Hepatocyte (in vitro differentiated cells): Measurements from ENCODE around the gene SLC52A1. TPM values are rescaled to one million over a fixed set of nuclear protein-coding genes. Genes with fewer than 3 reads are reported as not detected.

Experiments used
- DNase-seq: peaks from one replicate; pipeline ENCODE4 v3.0.0-alpha.2; 2016; ENCODE audit warnings: low spot score
- H2AFZ ChIP-seq: fragments of 200-600 bp; sonication (generic); 2 replicates; pipeline ENCODE4 v1.6.0; 2016; ENCODE audit warnings: antibody characterized with exemption, mild to moderate bottlenecking
- H3K27ac ChIP-seq: fragments of 200-600 bp; sonication (generic); 2 replicates; pipeline ENCODE4 v1.5.1; 2016; ENCODE audit warnings: mild to moderate bottlenecking
- H3K27me3 ChIP-seq: fragments of 200-600 bp; sonication (generic); 2 replicates; pipeline ENCODE4 v1.6.1; 2016
- H3K36me3 ChIP-seq: fragments of 200-600 bp; sonication (generic); replicated peaks from 2 replicates; pipeline ENCODE4 v1.5.1; 2016; ENCODE audit warnings: low read depth; ENCODE audit not compliant: insufficient read depth
- H3K4me1 ChIP-seq: fragments of 200-600 bp; sonication (generic); 2 replicates; pipeline ENCODE4 v1.5.1; 2016; ENCODE audit warnings: mild to moderate bottlenecking, moderate library complexity; ENCODE audit not compliant: insufficient read depth
- H3K4me2 ChIP-seq: fragments of 200-600 bp; sonication (generic); 2 replicates; pipeline ENCODE4 v1.6.0; 2016
- H3K4me3 ChIP-seq: fragments of 200-600 bp; sonication (generic); 2 replicates; pipeline ENCODE4 v1.5.1; 2016; ENCODE audit warnings: mild to moderate bottlenecking
- H3K79me2 ChIP-seq: fragments of 200-600 bp; sonication (generic); 2 replicates; pipeline ENCODE4 v1.6.0; 2017; ENCODE audit warnings: mild to moderate bottlenecking
- H3K9me2 ChIP-seq: fragments of 200-600 bp; sonication (generic); replicated peaks from 2 replicates; pipeline ENCODE4 v1.6.0; 2017; ENCODE audit warnings: mild to moderate bottlenecking; ENCODE audit not compliant: insufficient read depth
- H3K9me3 ChIP-seq: fragments of 200-600 bp; sonication (generic); 2 replicates; pipeline ENCODE4 v1.5.1; 2016; ENCODE audit warnings: low read depth, mild to moderate bottlenecking
- H4K20me1 ChIP-seq: fragments of 200-600 bp; sonication (generic); 2 replicates; pipeline ENCODE4 v1.6.0; 2016; ENCODE audit warnings: mild to moderate bottlenecking; ENCODE audit not compliant: insufficient read depth, poor library complexity, severe bottlenecking
- CTCF ChIP-seq: fragments of 200-600 bp; sonication (generic); IDR thresholded peaks from 2 replicates; pipeline ENCODE4 v1.5.1; 2016; ENCODE audit warnings: antibody characterized with exemption, mild to moderate bottlenecking; ENCODE audit not compliant: poor library complexity
- EZH2 ChIP-seq: fragments of 200-600 bp; sonication (generic); IDR thresholded peaks from 2 replicates; pipeline ENCODE4 v1.6.1; 2016; ENCODE audit warnings: antibody characterized with exemption, mild to moderate bottlenecking, borderline replicate concordance
- EZH2phosphoT487 ChIP-seq: fragments of 200-600 bp; sonication (generic); IDR thresholded peaks from one replicate; pipeline ENCODE4 v1.6.1; 2018; ENCODE audit warnings: antibody characterized with exemption, mild to moderate bottlenecking, low read depth, moderate library complexity; ENCODE audit not compliant: unreplicated experiment, severe bottlenecking
- WGBS: methylation state at CpG from one replicate; pipeline ENCODE4 v1.1.6; 2016; ENCODE audit warnings: low lambda C conversion rate; ENCODE audit errors: missing lambda C conversion rate; 5-methylcytosine and 5-hydroxymethylcytosine counted together
- polyA plus RNA-seq: library from polyadenylated mRNA; unstranded; fragments of >200 nt; fragmentation: Nextera tagmentation; extraction: Ambion mirVana; gene quantifications from 2 replicates; pipeline ENCODE4 v1.2.1, GENCODE V29; 2016
- total RNA-seq: library from RNA; depleted of rRNA; stranded (reverse); fragments of >200 nt; gene quantifications from 2 replicates; pipeline ENCODE4 v1.2.3, GENCODE V29; 2014

SLC52A1 gene
- total and polyA plus RNA-seq, 2 experiments from 2014 or later = 0.13 TPM; not detected in 1

- Histone ChIP-seq H3K9me3 (no peaks in the 10 kb centered on the region), H2AFZ (no peak overlapping the region), H3K36me3 (no peaks in the 10 kb centered on the region), H3K79me2 (no peaks in the 10 kb centered on the region), H3K4me2 (no peak overlapping the region), H3K4me3 (no peak overlapping the region), H3K27ac (no peak overlapping the region), H4K20me1 (no peaks in the 10 kb centered on the region), H3K9me2 (no peaks in the 10 kb centered on the region), H3K4me1 (no peaks in the 10 kb centered on the region), H3K27me3 (no peaks in the 10 kb centered on the region)
- DNase-seq = no peak
- TF ChIP-seq EZH2phosphoT487 = no peak
- no peak for TF ChIP-seq EZH2
- TF ChIP-seq CTCF = no peak
- WGBS = 97% methylated on average over 1 of the region's 1 CpG
These were observed 8.3 kb upstream of the SLC52A1 start for GRCh38 chr17:5043524-5043923.

DNA sequence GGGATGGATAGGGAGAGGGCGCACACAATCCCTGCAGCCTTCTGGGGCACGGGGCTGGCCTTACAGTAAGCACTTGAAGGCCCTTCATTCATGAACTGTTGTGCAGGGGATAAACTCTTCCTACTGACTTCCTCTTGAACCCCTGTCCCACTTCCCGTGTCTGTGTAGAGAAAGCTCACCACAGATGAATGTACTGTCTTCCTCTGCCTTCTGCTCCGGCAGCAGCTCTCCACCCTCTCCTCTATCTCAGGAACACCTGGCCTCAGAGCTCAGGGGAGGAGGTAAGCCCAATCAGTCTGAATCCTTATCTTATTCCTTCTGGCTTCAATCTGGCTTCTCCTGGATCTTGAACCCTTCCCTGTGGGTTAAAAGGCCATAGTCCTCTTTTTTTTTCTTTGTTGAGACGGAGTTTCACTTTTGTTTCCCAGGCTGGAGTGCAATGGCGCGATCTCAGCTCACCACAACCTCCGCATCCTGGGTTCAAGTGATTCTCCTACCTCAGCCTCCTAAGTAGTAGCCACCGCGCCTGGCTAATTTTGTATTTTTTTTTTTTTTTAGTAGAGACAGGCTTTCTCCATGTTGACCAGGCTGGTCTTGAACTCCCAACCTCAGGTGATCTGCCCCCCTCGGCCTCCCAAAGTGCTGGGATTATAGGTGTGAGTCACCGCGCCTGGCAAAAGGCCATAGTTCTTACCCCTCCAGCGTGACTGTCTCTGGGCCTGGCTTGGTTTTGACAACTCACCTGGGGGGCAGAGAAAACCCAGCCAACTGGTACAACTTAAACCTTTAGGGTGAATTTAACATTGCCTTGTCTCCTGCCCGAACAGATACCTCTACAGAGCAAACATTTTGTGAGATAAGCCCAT, 7.2 kb upstream of the SLC52A1 start:
- no peak for TF ChIP-seq EZH2
- TF ChIP-seq CTCF = no peak
- Histone ChIP-seq H3K4me3 (no peak overlapping the region), H3K4me2 (no peak overlapping the region), H4K20me1 (no peaks in the 10 kb centered on the region), H3K27me3 (no peaks in the 10 kb centered on the region), H3K27ac (no peak overlapping the region), H3K4me1 (no peaks in the 10 kb centered on the region), H3K9me3 (no peaks in the 10 kb centered on the region), H3K9me2 (no peaks in the 10 kb centered on the region), H2AFZ (no peak overlapping the region), H3K79me2 (no peaks in the 10 kb centered on the region), H3K36me3 (no peaks in the 10 kb centered on the region)
- no peak for DNase-seq
- WGBS = 86% methylated on average over 15 of the region's 15 CpGs

DNA sequence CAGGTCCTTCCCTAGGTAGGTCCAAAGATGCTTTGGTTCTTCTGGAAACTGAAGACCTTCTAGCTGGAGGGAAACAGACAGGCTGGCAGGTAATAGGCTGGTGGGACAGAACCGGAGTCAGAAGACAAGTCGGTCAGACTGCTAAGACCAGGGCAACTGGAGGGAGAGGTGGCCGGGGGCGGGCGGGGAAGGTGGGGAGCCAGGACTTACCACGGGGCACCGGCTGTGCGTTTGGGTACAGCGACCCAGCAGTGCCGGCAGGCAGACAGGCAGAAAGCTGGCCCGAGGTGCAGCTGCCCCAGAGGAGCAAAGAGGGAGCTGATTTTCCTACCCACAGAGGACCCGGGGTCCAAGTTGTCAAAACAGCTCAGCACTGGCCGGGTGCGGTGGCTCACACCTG, 575 bp downstream of the SLC52A1 start:
- Histone ChIP-seq H3K9me2 (no peaks in the 10 kb centered on the region), H3K4me1 (peaks cover 4% of the 10 kb centered on the region), H3K79me2 (no peaks in the 10 kb centered on the region), H2AFZ (no peak overlapping the region), H3K27me3 (peaks cover 13% of the 10 kb centered on the region), H3K36me3 (no peaks in the 10 kb centered on the region), H4K20me1 (no peaks in the 10 kb centered on the region), H3K4me2 (no peak overlapping the region), H3K9me3 (no peaks in the 10 kb centered on the region), H3K4me3 (no peak overlapping the region), H3K27ac (no peak overlapping the region)
- WGBS = 92% methylated on average over 13 of the region's 14 CpGs
- no peak for TF ChIP-seq EZH2phosphoT487
- no peak for TF ChIP-seq CTCF
- TF ChIP-seq EZH2 = no peak
- DNase-seq = no peak
